Lower lobe of right lung (tissue), 2 donors: Measurements from ENCODE around the gene ADARB1. TPM values are rescaled to one million over a fixed set of nuclear protein-coding genes. Genes with fewer than 3 reads are reported as not detected.

Experiments used
- ATAC-seq, 2 donors: fragments of 200-7000 bp; cut with Tn5 transposase; one replicate each; pipeline ENCODE4 v1.9.1; 2020 to 2022; ENCODE audit warnings: mild to moderate bottlenecking in 2 of 2, moderate library complexity in 2 of 2
- DNase-seq: peaks from one replicate; pipeline ENCODE4 v3.0.0-alpha.2; 2020
- H3K27ac ChIP-seq: fragments of 200-600 bp; one replicate; pipeline ENCODE4 v1.8.0; 2022
- H3K27me3 ChIP-seq: fragments of 200-600 bp; one replicate; pipeline ENCODE4 v1.8.0; 2022; ENCODE audit warnings: low read depth
- H3K36me3 ChIP-seq: fragments of 200-600 bp; one replicate; pipeline ENCODE4 v1.8.0; 2022; ENCODE audit warnings: mild to moderate bottlenecking
- H3K4me1 ChIP-seq: fragments of 200-600 bp; one replicate; pipeline ENCODE4 v1.8.0; 2022
- H3K4me3 ChIP-seq: fragments of 200-600 bp; one replicate; pipeline ENCODE4 v1.8.0; 2022; ENCODE audit warnings: mild to moderate bottlenecking
- H3K9me3 ChIP-seq: fragments of 200-600 bp; one replicate; pipeline ENCODE4 v1.8.0; 2022
- CTCF ChIP-seq: fragments of 200-600 bp; IDR thresholded peaks from one replicate; pipeline ENCODE4 v1.8.0; 2022; ENCODE audit warnings: antibody characterized with exemption, mild to moderate bottlenecking
- intact Hi-C: fragments of 100-400 bp; cut with DNase I; formaldehyde crosslinking; loops from one replicate; pipeline ENCODE4 v1.11.0; 2022
- total RNA-seq: library from RNA; stranded (reverse); fragmentation: NEBNext Ultra II Directional; extraction: Animal tissue kit (Norgen Biotek cat#: 25700); gene quantifications from one replicate; pipeline ENCODE4 v1.2.1, GENCODE V29; 2021
- donor health status: DM: no; HTN: yes; CAD: no; lungs with severe emphysema.

Gene ADARB1
- total RNA-seq, 1 donor from 2014 or later, result 48.2 TPM

GRCh38 chr21:45087022-45087823 is 12.8 kb downstream of the ADARB1 start:
- Histone ChIP-seq H3K9me3 (no peaks in the 10 kb centered on the region), H3K36me3 (no peaks in the 10 kb centered on the region), H3K27me3 (no peaks in the 10 kb centered on the region), H3K4me3 (no peak overlapping the region), H3K27ac (no peak overlapping the region), H3K4me1 (peaks cover 55% of the 10 kb centered on the region)
- TF ChIP-seq CTCF, result no peak
- ATAC-seq, result peak in 1 of 2 donors; percentile 28
- intact Hi-C loops, result no loop called here
- DNase-seq, result no peak

GRCh38 chr21:45088116-45088515 is 13.7 kb downstream of the ADARB1 start:
- DNase-seq (no peak), ATAC-seq (no peak)
- no peaks in the 10 kb centered on the region for H3K9me3 ChIP-seq
- no peaks in the 10 kb centered on the region for H3K36me3 ChIP-seq
- intact Hi-C loops, result no loop called here
- no peak overlapping the region for H3K27ac ChIP-seq
- peaks cover 57% of the 10 kb centered on the region for H3K4me1 ChIP-seq
- H3K27me3 ChIP-seq, result no peaks in the 10 kb centered on the region
- no peak for TF ChIP-seq CTCF
- no peak overlapping the region for H3K4me3 ChIP-seq

- no peak for DNase-seq
- no peak overlapping the region for H3K27ac ChIP-seq
- H3K4me1 ChIP-seq, result peaks cover 57% of the 10 kb centered on the region
- H3K4me3 ChIP-seq, result no peak overlapping the region
- H3K9me3 ChIP-seq, result no peaks in the 10 kb centered on the region
- no peaks in the 10 kb centered on the region for H3K27me3 ChIP-seq
- no peak for ATAC-seq
- no peaks in the 10 kb centered on the region for H3K36me3 ChIP-seq
- intact Hi-C loops, result no loop called here
- no peak for TF ChIP-seq CTCF
These were observed 14.3 kb downstream of the ADARB1 start for GRCh38 chr21:45088729-45089128.

GRCh38 chr21:45089964-45090363 is 15.6 kb downstream of the ADARB1 start:
- Histone ChIP-seq H3K36me3 (no peaks in the 10 kb centered on the region), H3K4me1 (peaks cover 70% of the 10 kb centered on the region), H3K9me3 (no peaks in the 10 kb centered on the region), H3K4me3 (no peak overlapping the region), H3K27ac (no peak overlapping the region), H3K27me3 (no peaks in the 10 kb centered on the region)
- no peak for DNase-seq
- TF ChIP-seq CTCF, result no peak
- intact Hi-C loops, result no loop called here
- ATAC-seq, result no peak

GRCh38 chr21:45090966-45091365 is 16.6 kb downstream of the ADARB1 start:
- Histone ChIP-seq H3K36me3 (no peaks in the 10 kb centered on the region), H3K9me3 (no peaks in the 10 kb centered on the region), H3K4me3 (no peak overlapping the region), H3K27me3 (no peaks in the 10 kb centered on the region), H3K27ac (no peak overlapping the region), H3K4me1 (peaks cover 75% of the 10 kb centered on the region)
- DNase-seq (no peak), ATAC-seq (no peak)
- intact Hi-C loops, result no loop called here
- no peak for TF ChIP-seq CTCF
